Skeletal muscle tissue (tissue), 4 donors: Measurements from ENCODE around the gene CDC42EP1. TPM values are rescaled to one million over a fixed set of nuclear protein-coding genes. Genes with fewer than 3 reads are reported as not detected.
A peak's percentile ranks its signal among the peaks of the same experiment; 100 is the strongest.
"Not testable (repeated sequence)": the region's sequence is repeated elsewhere in the genome, so short reads cannot be mapped to it uniquely, and the experiment has no call there.

ENCODE experiments used
- H3K27ac ChIP-seq: one replicate; pipeline ENCODE4 v1.7.0; 2013; ENCODE audit warnings: mild to moderate bottlenecking, low read depth, low read length, inconsistent platforms
- H3K27me3 ChIP-seq, 3 donors: one replicate each; pipeline ENCODE4 v1.7.0; 2013; ENCODE audit warnings: low read length in 3 of 3; ENCODE audit not compliant: control insufficient read depth in 3 of 3, insufficient read depth in 3 of 3
- H3K36me3 ChIP-seq, 3 donors: one replicate each; pipeline ENCODE4 v1.7.0; 2013; ENCODE audit warnings: low read length in 3 of 3; ENCODE audit not compliant: control insufficient read depth in 3 of 3, insufficient read depth in 3 of 3
- H3K4me1 ChIP-seq, 3 donors: one replicate each; pipeline ENCODE4 v1.7.0; 2013; ENCODE audit warnings: low read length in 3 of 3, mild to moderate bottlenecking in 3 of 3; ENCODE audit not compliant: control insufficient read depth in 3 of 3, insufficient read depth in 3 of 3
- H3K4me3 ChIP-seq, 3 donors: one replicate each; pipeline ENCODE4 v1.7.0; 2013; ENCODE audit warnings: low read length in 3 of 3
- H3K9ac ChIP-seq, 3 donors: one replicate each; pipeline ENCODE4 v1.7.0; 2013; ENCODE audit warnings: low read length in 3 of 3, mild to moderate bottlenecking in 3 of 3, moderate library complexity in 2 of 3, low read depth in 1 of 3
- H3K9me3 ChIP-seq, 3 donors: one replicate each; pipeline ENCODE4 v1.7.0; 2013; ENCODE audit warnings: low read length in 3 of 3; ENCODE audit not compliant: control insufficient read depth in 3 of 3
- total RNA-seq: library from RNA; depleted of rRNA; stranded (reverse); fragments of >200 nt; gene quantifications from one replicate; pipeline ENCODE4 v1.2.3, GENCODE V29; 2014
- donor health status: Osteomylitis.

Gene CDC42EP1
- total RNA-seq, 1 donor from 2014 or later = 6.3 TPM

- no peaks in the 10 kb centered on the region for H3K9me3 ChIP-seq
- H3K4me3 ChIP-seq = no peak overlapping the region
- H3K4me1 ChIP-seq = peaks cover 39 to 48% (median 42%) of the 10 kb centered on the region in 3 donors
Measured at GRCh38 chr22:37546437-37547250, 13.6 kb upstream of the CDC42EP1 start.

GRCh38 chr22:37547251-37547741 is 13.0 kb upstream of the CDC42EP1 start:
- Histone ChIP-seq H3K4me1 (peaks cover 42 to 52% (median 48%) of the 10 kb centered on the region in 3 donors), H3K27me3 (peaks cover 0 to 16% (median 7%) of the 10 kb centered on the region in 3 donors), H3K9me3 (no peaks in the 10 kb centered on the region), H3K9ac (peak overlapping the region in 2 of 3 donors; percentile 43 to 64), H3K27ac (peak overlapping the region; percentile 85), H3K4me3 (no peak overlapping the region), H3K36me3 (no peaks in the 10 kb centered on the region)

More at GRCh38 chr22:37546437-37547250, 13.6 kb upstream of the CDC42EP1 start:
- Histone ChIP-seq H3K27ac (peak overlapping the region; percentile 85), H3K36me3 (no peaks in the 10 kb centered on the region), H3K27me3 (peaks cover 0 to 22% (median 7%) of the 10 kb centered on the region in 3 donors), H3K9ac (peak overlapping the region in 2 of 3 donors; percentile 43 to 64)

GRCh38 chr22:37549704-37550059 is 10.6 kb upstream of the CDC42EP1 start:
- no peak overlapping the region for H3K4me3 ChIP-seq
- peaks cover 47 to 59% (median 56%) of the 10 kb centered on the region in 3 donors for H3K4me1 ChIP-seq
- H3K36me3 ChIP-seq = no peaks in the 10 kb centered on the region
- peak overlapping the region in 1 of 3 donors; percentile 16 for H3K9ac ChIP-seq
- H3K27me3 ChIP-seq = peaks cover 0 to 20% (median 14%) of the 10 kb centered on the region in 3 donors
- no peaks in the 10 kb centered on the region for H3K9me3 ChIP-seq
- no peak overlapping the region for H3K27ac ChIP-seq

- not testable (repeated sequence) for H3K4me3 ChIP-seq, H3K36me3 ChIP-seq, H3K9me3 ChIP-seq, H3K27ac ChIP-seq, H3K9ac ChIP-seq
- H3K27me3 ChIP-seq = peaks cover 0 to 14% (median 14%) of the 10 kb centered on the region in 3 donors
- H3K4me1 ChIP-seq = peaks cover 38 to 49% (median 48%) of the 10 kb centered on the region in 3 donors
Measured at GRCh38 chr22:37550921-37551320, 9.4 kb upstream of the CDC42EP1 start.

DNA sequence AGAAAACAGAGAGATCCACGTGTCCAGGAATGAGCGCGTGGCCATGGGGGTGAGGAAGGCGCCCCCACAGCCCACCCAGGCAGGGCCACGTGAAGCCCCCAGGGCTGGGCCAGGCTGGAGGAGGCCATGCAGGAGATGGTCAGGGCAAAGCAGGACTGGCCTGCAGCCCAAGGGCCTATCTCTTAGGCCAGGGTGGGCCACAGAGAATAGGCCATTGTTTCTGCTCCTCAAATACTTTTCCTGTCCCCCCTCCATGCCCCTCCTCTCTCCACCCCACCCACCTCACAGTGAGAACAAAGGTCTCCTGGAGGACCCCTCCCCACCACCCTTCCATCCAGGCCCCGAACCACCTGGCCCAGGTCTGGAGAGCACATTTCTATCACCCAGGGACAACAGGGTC is 8.3 kb upstream of the CDC42EP1 start:
- Histone ChIP-seq H3K4me1 (peaks cover 34 to 47% (median 47%) of the 10 kb centered on the region in 3 donors), H3K27ac (peak overlapping the region; percentile 56)

GRCh38 chr22:37552524-37553163 is 7.6 kb upstream of the CDC42EP1 start:
- Histone ChIP-seq H3K4me1 (peaks cover 28 to 43% (median 40%) of the 10 kb centered on the region in 3 donors), H3K36me3 (no peaks in the 10 kb centered on the region), H3K9me3 (no peaks in the 10 kb centered on the region), H3K9ac (peak overlapping the region in 1 of 3 donors; percentile 50), H3K27me3 (peaks cover 3 to 27% (median 14%) of the 10 kb centered on the region in 3 donors), H3K4me3 (no peak overlapping the region), H3K27ac (peak overlapping the region; percentile 56)

More for the DNA sequence above, 8.3 kb upstream of the CDC42EP1 start:
- H3K4me3 ChIP-seq = no peak overlapping the region
- no peak overlapping the region for H3K9ac ChIP-seq
- H3K9me3 ChIP-seq = no peaks in the 10 kb centered on the region
- H3K36me3 ChIP-seq = no peaks in the 10 kb centered on the region
- H3K27me3 ChIP-seq = peaks cover 3 to 21% (median 14%) of the 10 kb centered on the region in 3 donors

- Histone ChIP-seq H3K4me1 (peaks cover 25 to 43% (median 39%) of the 10 kb centered on the region in 3 donors), H3K9ac (no peak overlapping the region), H3K9me3 (no peaks in the 10 kb centered on the region), H3K4me3 (no peak overlapping the region), H3K27me3 (peaks cover 3 to 27% (median 17%) of the 10 kb centered on the region in 3 donors), H3K36me3 (no peaks in the 10 kb centered on the region), H3K27ac (no peak overlapping the region)
Measured at GRCh38 chr22:37553725-37554124, 6.6 kb upstream of the CDC42EP1 start.

DNA sequence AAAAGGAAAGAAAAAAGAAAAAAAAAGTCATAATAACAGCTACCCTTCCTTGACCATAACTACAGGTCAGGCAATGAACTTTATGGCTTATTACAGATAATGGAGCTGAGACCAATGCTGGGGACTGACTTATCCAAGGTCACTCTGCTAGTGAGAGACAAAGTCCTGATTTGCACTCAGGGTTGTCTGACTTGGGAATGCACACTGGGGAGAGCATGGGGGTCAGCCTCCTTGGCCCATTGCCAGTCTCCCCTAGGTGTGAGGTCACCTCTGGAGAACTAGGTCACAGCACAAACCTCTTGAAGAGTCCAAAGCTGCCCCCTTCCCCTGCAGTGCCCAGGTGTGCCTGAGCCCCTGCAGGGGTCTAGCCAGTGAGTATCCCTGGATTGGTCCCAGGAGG is 5.3 kb upstream of the CDC42EP1 start:
- Histone ChIP-seq H3K4me3 (no peak overlapping the region), H3K9ac (no peak overlapping the region), H3K27ac (no peak overlapping the region), H3K4me1 (peaks cover 24 to 41% (median 30%) of the 10 kb centered on the region in 3 donors), H3K36me3 (no peaks in the 10 kb centered on the region), H3K27me3 (peaks cover 3 to 33% (median 26%) of the 10 kb centered on the region in 3 donors), H3K9me3 (no peaks in the 10 kb centered on the region)

- no peak overlapping the region for H3K9ac ChIP-seq
- H3K36me3 ChIP-seq = no peaks in the 10 kb centered on the region
- H3K27me3 ChIP-seq = peaks cover 12 to 34% (median 29%) of the 10 kb centered on the region in 3 donors
- peak overlapping the region; percentile 44 for H3K27ac ChIP-seq
- peaks cover 23 to 34% (median 30%) of the 10 kb centered on the region in 3 donors for H3K4me1 ChIP-seq
- no peaks in the 10 kb centered on the region for H3K9me3 ChIP-seq
- no peak overlapping the region for H3K4me3 ChIP-seq
Measured at GRCh38 chr22:37556710-37557109, 3.6 kb upstream of the CDC42EP1 start.
